22Rv1 (cell line): ENCODE data around the gene ERF.

Source experiments
- H3K27ac ChIP-seq: fragments of 450-650 bp; 2 replicates; pipeline ENCODE4 v1.5.1; 2017
- ZFX ChIP-seq: fragments of 450-650 bp; IDR thresholded peaks from 2 replicates; pipeline ENCODE4 v1.6.1; 2017; ENCODE audit warnings: antibody characterized with exemption, borderline replicate concordance
- TF ChIP-seq, protein P1 (sequence below): fragments of 450-650 bp; IDR thresholded peaks from 2 replicates; pipeline ENCODE4 v1.5.1; 2017; ENCODE audit warnings: mild to moderate bottlenecking

The ERF gene

GRCh38 chr19:42277821-42278451, 23.0 kb upstream of the ERF start:
- H3K27ac ChIP-seq = peak overlapping the region; percentile 89; the same call in 1 of the 2 replicates

GRCh38 chr19:42276821-42277220, 21.9 kb upstream of the ERF start:
- H3K27ac ChIP-seq = peak overlapping the region; percentile 89; the same call in 1 of the 2 replicates
- TF ChIP-seq ZFX = no peak
- TF ChIP-seq, protein P1, sequence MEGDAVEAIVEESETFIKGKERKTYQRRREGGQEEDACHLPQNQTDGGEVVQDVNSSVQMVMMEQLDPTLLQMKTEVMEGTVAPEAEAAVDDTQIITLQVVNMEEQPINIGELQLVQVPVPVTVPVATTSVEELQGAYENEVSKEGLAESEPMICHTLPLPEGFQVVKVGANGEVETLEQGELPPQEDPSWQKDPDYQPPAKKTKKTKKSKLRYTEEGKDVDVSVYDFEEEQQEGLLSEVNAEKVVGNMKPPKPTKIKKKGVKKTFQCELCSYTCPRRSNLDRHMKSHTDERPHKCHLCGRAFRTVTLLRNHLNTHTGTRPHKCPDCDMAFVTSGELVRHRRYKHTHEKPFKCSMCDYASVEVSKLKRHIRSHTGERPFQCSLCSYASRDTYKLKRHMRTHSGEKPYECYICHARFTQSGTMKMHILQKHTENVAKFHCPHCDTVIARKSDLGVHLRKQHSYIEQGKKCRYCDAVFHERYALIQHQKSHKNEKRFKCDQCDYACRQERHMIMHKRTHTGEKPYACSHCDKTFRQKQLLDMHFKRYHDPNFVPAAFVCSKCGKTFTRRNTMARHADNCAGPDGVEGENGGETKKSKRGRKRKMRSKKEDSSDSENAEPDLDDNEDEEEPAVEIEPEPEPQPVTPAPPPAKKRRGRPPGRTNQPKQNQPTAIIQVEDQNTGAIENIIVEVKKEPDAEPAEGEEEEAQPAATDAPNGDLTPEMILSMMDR = no peak

More at GRCh38 chr19:42277821-42278451, 23.0 kb upstream of the ERF start:
- TF ChIP-seq ZFX = no peak
- TF ChIP-seq, protein P1 = no peak

DNA sequence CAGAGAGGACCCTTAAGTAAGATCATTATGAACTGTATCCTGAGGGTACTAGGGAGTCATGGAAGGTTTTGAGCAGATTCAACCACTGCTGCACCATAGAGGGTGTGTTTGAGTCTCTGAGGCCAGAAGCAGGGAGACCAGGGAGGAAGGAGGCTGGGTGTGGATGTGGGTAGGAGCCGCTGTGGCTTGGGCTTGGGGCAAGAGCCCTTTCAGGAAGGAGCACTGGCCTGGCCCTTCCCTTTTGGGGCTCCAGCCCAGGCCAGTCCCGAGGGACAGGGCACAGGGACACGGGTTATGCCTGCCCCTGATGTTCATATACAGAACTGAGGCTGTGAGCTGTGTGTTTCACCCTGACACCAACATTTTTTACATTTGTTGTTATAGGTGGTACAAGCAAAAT, 21.4 kb upstream of the ERF start:
- TF ChIP-seq ZFX = no peak
- TF ChIP-seq, protein P1 = no peak
- H3K27ac ChIP-seq = no peak overlapping the region

DNA sequence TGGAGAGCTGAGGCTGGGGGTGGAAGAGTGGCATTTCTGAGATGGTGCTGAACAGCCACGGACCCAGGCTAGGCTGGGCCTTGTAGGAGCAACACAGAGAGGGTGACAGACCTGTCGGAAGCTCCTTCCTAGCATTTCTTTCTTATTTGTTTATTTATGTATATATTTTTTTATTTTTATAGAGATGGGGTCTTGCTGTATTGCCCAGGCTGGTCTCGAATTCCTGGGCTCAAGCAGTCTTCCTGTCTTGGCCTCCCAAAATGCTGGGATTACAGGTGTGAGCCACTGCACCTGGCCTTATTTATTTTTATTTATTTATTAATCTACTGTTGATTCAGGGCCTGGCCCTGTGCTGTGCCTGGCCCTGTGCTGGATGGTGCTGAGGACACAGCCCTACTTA, 20.6 kb upstream of the ERF start:
- no peak overlapping the region for H3K27ac ChIP-seq
- TF ChIP-seq, protein P1 = no peak
- no peak for TF ChIP-seq ZFX

- H3K27ac ChIP-seq = no peak overlapping the region
- TF ChIP-seq, protein P1 = no peak
- TF ChIP-seq ZFX = no peak
Observed at GRCh38 chr19:42275103-42275502, 20.2 kb upstream of the ERF start.

GRCh38 chr19:42274065-42274682, 19.2 kb upstream of the ERF start:
- no peak for TF ChIP-seq ZFX
- TF ChIP-seq, protein P1 = no peak
- no peak overlapping the region for H3K27ac ChIP-seq

DNA sequence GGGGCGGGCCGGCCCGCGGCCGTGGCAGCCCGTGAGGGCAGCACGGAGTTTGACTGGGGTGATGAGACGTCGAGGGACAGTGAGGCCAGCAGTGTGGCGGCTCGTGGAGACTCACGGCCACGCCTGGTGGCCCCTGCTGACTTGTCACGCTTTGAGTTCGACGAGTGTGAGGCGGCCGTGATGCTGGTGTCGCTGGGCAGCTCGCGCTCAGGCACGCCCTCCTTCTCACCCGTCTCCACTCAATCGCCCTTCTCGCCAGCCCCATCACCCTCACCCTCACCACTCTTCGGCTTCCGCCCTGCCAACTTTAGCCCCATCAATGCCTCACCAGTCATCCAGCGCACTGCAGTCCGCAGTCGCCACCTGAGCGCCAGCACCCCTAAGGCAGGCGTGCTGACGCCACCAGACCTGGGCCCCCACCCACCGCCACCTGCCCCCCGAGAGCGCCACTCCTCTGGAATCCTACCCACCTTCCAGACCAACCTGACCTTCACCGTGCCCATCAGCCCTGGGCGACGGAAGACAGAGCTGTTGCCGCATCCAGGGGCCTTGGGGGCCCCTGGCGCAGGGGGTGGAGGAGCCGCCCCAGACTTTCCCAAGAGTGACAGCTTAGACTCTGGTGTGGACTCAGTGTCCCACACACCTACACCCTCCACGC, 18.6 kb upstream of the ERF start:
- no peak overlapping the region for H3K27ac ChIP-seq
- no peak for TF ChIP-seq ZFX
- TF ChIP-seq, protein P1 = no peak
